NCI-H2081 treated with DMSO at 0.1 percent for 48 hours (cell line): ENCODE data around the gene GPR33.
"Not testable (repeated sequence)": the region's sequence is repeated elsewhere in the genome, so short reads cannot be mapped to it uniquely, and the experiment has no call there.

Experiments used
- DNase-seq: peaks from one replicate; lab custom pipeline; 2025; lab: John Stamatoyannopoulos, UW

Gene GPR33

GRCh38 chr14:31487886-31488285, at the start of gene GPR33:
TSS of gene GPR33 (minus strand) at chr14:31488039. CDS start at chr14:31483965, 4,074 bp downstream.
- DNase-seq = no peak

- DNase-seq = no peak
Measured at GRCh38 chr14:31536201-31536960, 48.5 kb upstream of the GPR33 start.

- DNase-seq = no peak
Measured at GRCh38 chr14:31530136-31530535, 42.3 kb upstream of the GPR33 start.

GRCh38 chr14:31529053-31529452, 41.2 kb upstream of the GPR33 start:
- DNase-seq = no peak

GRCh38 chr14:31527546-31527945, 39.7 kb upstream of the GPR33 start:
- DNase-seq = no peak

- DNase-seq = no peak
Measured at GRCh38 chr14:31527087-31527486, 39.2 kb upstream of the GPR33 start.

- DNase-seq = no peak
Measured at GRCh38 chr14:31510855-31511254, 23.0 kb upstream of the GPR33 start.

GRCh38 chr14:31510222-31510621, 22.4 kb upstream of the GPR33 start:
- no peak for DNase-seq

- no peak for DNase-seq
Measured at GRCh38 chr14:31508135-31508534, 20.3 kb upstream of the GPR33 start.

GRCh38 chr14:31505411-31505810, 17.6 kb upstream of the GPR33 start:
- no peak for DNase-seq

GRCh38 chr14:31501870-31502269, 14.0 kb upstream of the GPR33 start:
- no peak for DNase-seq

- DNase-seq = no peak
Measured at GRCh38 chr14:31492759-31493498, 5.1 kb upstream of the GPR33 start.

- no peak for DNase-seq
Measured at GRCh38 chr14:31489691-31490090, 1.9 kb upstream of the GPR33 start.

GRCh38 chr14:31486764-31487163, 1.1 kb downstream of the GPR33 start:
- DNase-seq = no peak

GRCh38 chr14:31484754-31485153, 3.1 kb downstream of the GPR33 start:
- no peak for DNase-seq

GRCh38 chr14:31480156-31480555, 7.7 kb downstream of the GPR33 start:
- DNase-seq = no peak

- DNase-seq = no peak
Measured at GRCh38 chr14:31479027-31479426, 8.8 kb downstream of the GPR33 start.

- no peak for DNase-seq
Measured at GRCh38 chr14:31477248-31477647, 10.6 kb downstream of the GPR33 start.

- no peak for DNase-seq
Measured at GRCh38 chr14:31476131-31476866, 11.5 kb downstream of the GPR33 start.

GRCh38 chr14:31466554-31466953, 21.3 kb downstream of the GPR33 start:
- DNase-seq = no peak

GRCh38 chr14:31465111-31465510, 22.7 kb downstream of the GPR33 start:
- no peak for DNase-seq

GRCh38 chr14:31462450-31462849, 25.4 kb downstream of the GPR33 start:
- not testable (repeated sequence) for DNase-seq

- DNase-seq = no peak
Measured at GRCh38 chr14:31461545-31461944, 26.3 kb downstream of the GPR33 start.
